HEK293 (cell line): ENCODE data around the gene HYAL3.
A peak's percentile ranks its signal among the peaks of the same experiment; 100 is the strongest.

Source experiments
- ZNF24 ChIP-seq: fragments of 450-650 bp; formaldehyde crosslinking; IDR thresholded peaks from 2 replicates; pipeline ENCODE4 v1.5.1; 2016; ENCODE audit warnings: missing biosample characterization, missing genetic modification characterization
- ZSCAN4 ChIP-seq: fragments of 450-650 bp; formaldehyde crosslinking; IDR thresholded peaks from 2 replicates; pipeline ENCODE4 v1.5.1; 2017; ENCODE audit warnings: missing biosample characterization, missing genetic modification characterization
- TF ChIP-seq, protein P1 (sequence below): fragments of 450-650 bp; formaldehyde crosslinking; IDR thresholded peaks from 2 replicates; pipeline ENCODE4 v1.5.1; 2016; ENCODE audit warnings: missing biosample characterization, missing genetic modification characterization

DNA sequence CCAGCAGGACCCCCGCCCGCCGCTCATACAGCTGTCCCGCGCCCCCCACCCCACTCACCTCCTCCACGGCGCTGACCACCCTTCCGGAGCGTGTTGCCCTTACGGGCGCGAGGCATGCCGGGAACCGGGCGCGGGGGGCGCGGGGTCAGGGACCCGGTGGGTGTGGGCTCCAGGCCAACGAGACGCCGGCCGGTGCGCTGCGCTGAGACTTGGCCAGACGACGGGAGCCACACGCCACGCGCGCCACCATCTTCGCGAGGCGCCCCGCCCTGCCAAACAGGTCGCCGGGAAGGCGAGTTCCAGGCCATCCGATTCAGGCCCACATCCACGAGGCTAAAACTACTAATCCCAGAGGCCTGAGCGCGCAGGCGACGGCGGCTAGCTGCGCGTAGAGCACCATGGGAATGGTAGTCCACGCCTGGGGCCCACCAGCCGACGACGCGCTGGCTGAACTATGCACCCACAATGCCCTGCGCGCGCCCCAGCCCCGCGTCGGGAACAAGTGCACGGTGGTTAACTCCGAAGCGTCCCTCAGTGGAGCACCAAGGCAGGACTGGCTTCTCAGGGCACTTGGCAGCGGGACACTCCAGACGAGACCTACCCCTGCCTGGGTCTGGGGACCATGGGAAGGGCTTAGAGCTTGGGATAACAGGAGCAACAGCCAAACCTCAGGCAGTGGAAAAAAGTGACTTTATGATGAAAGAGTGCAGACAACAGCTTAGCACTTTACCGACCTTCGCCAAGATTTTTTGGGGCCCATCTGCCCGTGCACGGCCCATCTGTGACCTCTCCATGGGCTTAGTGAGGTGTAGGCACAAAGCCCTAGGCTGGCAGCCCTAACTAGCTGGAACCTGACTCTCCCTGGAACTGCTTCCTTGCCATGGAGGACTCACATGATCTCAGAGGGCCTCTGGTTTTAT lies 6.8 kb downstream of the HYAL3 start, which contains the start of gene IFRD2:
- TF ChIP-seq, protein P1, sequence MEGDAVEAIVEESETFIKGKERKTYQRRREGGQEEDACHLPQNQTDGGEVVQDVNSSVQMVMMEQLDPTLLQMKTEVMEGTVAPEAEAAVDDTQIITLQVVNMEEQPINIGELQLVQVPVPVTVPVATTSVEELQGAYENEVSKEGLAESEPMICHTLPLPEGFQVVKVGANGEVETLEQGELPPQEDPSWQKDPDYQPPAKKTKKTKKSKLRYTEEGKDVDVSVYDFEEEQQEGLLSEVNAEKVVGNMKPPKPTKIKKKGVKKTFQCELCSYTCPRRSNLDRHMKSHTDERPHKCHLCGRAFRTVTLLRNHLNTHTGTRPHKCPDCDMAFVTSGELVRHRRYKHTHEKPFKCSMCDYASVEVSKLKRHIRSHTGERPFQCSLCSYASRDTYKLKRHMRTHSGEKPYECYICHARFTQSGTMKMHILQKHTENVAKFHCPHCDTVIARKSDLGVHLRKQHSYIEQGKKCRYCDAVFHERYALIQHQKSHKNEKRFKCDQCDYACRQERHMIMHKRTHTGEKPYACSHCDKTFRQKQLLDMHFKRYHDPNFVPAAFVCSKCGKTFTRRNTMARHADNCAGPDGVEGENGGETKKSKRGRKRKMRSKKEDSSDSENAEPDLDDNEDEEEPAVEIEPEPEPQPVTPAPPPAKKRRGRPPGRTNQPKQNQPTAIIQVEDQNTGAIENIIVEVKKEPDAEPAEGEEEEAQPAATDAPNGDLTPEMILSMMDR: no peak
- TF ChIP-seq ZNF24 (tag by site-specific recombination) (peak; percentile 85), ZSCAN4 (tag by site-specific recombination) (no peak)
